ENCODE results near the gene FBLN1.

FBLN1 gene

DNA sequence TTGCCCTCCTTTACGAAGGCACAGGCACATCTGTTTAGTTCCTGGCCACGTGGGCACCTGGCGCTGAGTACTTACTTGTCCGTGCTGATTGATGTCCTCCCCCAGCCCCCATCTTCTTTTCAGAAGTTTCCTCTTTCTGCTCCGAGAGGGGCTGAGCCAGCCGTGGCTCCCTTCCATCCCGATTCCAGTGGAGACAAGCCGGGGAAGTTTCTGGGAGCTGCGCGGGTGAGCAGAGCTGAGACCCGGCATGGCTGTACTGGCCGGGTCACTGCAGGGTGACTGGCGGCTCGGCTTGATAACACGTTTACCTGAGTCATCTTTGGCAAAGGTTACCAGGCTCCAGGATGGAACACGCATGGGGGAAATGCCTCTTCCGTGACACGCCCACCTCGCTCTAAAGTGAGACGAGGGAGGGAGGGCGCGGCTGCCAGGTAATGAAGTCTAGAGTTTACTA lies 123.5 kb downstream of the FBLN1 start:
- Histone ChIP-seq H3K9ac (ENCODE audit: low read length) (no peak overlapping the region), H3K9me2 (replicated peaks; ENCODE audit: insufficient read depth, low read length) (no peaks in the 10 kb centered on the region), H3K9me3 (ENCODE audit: insufficient read depth, low read length) (no peaks in the 10 kb centered on the region), H3K4me2 (ENCODE audit: low read depth, low read length, poor library complexity, severe bottlenecking) (no peak overlapping the region), H3K79me2 (ENCODE audit: insufficient read depth, low read length) (no peaks in the 10 kb centered on the region), H3K27ac (ENCODE audit: low read depth, low read length) (no peak overlapping the region), H3F3A (ENCODE audit: insufficient read depth) (no peaks in the 10 kb centered on the region), H2AFZ (ENCODE audit: low read depth, low read length, severe bottlenecking) (no peak overlapping the region), H3K4me3 (ENCODE audit: insufficient read depth, low read length, poor library complexity, severe bottlenecking) (no peak overlapping the region), H4K20me1 (ENCODE audit: low read depth, low read length) (no peaks in the 10 kb centered on the region), H3K27me3 (ENCODE audit: low read length) (no peaks in the 10 kb centered on the region), H3K36me3 (ENCODE audit: low read length) (no peaks in the 10 kb centered on the region)
- no peak for TF ChIP-seq EZH2phosphoT487 (conservative IDR thresholded peaks at IDR 0.05; ENCODE audit: low read length)

DNA sequence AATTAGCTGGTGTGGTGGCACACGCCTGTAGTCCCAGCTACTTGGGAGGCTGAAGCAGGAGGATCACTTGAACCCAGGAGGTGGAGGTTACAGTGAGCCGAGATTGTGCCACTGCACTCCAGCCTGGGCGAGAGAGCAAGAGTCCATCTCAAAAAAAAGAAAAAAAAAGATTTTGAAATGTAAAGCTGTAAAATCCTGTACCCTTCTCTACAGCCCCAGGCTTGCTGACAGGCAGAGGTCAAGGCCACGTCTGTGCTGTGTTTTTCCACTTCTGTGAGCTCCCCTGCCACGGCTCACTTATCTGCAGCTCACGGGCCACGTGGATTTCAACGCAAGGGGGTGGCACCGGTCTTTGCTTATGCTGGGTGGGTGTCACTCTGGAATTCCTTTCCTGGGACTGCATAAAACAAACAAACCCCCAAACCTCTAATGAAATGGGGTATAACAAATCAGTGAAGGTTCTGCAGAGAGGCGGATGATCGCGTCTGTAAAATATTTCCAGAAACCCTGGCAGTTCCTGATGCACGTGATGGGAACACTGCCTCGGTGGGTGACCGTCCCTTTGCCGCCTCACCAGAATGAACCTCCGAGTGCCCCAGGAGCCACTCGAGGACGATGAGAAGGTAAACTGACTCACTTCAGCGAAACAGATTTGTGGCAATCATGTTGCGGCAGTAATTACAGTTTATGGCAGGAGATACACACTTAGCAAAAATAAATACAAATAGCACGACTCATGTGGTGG lies 125.0 kb downstream of the FBLN1 start:
- no peak overlapping the region for H3K9ac ChIP-seq (ENCODE audit: low read length)
- H3K36me3 ChIP-seq (ENCODE audit: low read length): no peaks in the 10 kb centered on the region
- no peaks in the 10 kb centered on the region for H3F3A ChIP-seq (ENCODE audit: insufficient read depth)
- H3K79me2 ChIP-seq (ENCODE audit: insufficient read depth, low read length): no peaks in the 10 kb centered on the region
- H3K27me3 ChIP-seq (ENCODE audit: low read length): no peaks in the 10 kb centered on the region
- TF ChIP-seq, protein P1, sequence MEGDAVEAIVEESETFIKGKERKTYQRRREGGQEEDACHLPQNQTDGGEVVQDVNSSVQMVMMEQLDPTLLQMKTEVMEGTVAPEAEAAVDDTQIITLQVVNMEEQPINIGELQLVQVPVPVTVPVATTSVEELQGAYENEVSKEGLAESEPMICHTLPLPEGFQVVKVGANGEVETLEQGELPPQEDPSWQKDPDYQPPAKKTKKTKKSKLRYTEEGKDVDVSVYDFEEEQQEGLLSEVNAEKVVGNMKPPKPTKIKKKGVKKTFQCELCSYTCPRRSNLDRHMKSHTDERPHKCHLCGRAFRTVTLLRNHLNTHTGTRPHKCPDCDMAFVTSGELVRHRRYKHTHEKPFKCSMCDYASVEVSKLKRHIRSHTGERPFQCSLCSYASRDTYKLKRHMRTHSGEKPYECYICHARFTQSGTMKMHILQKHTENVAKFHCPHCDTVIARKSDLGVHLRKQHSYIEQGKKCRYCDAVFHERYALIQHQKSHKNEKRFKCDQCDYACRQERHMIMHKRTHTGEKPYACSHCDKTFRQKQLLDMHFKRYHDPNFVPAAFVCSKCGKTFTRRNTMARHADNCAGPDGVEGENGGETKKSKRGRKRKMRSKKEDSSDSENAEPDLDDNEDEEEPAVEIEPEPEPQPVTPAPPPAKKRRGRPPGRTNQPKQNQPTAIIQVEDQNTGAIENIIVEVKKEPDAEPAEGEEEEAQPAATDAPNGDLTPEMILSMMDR (IDR thresholded peaks at IDR 0.05; ENCODE audit: insufficient read depth, low read length, poor library complexity, severe bottlenecking): no peak
- no peak for TF ChIP-seq EZH2phosphoT487 (conservative IDR thresholded peaks at IDR 0.05; ENCODE audit: low read length)
- H3K9me2 ChIP-seq (replicated peaks; ENCODE audit: insufficient read depth, low read length): no peaks in the 10 kb centered on the region
- H3K27ac ChIP-seq (ENCODE audit: low read depth, low read length): no peak overlapping the region
- H3K4me2 ChIP-seq (ENCODE audit: low read depth, low read length, poor library complexity, severe bottlenecking): no peak overlapping the region
- H4K20me1 ChIP-seq (ENCODE audit: low read depth, low read length): no peaks in the 10 kb centered on the region
- H3K4me3 ChIP-seq (ENCODE audit: insufficient read depth, low read length, poor library complexity, severe bottlenecking): no peak overlapping the region
- H2AFZ ChIP-seq (ENCODE audit: low read depth, low read length, severe bottlenecking): no peak overlapping the region
- H3K9me3 ChIP-seq (ENCODE audit: insufficient read depth, low read length): no peaks in the 10 kb centered on the region

DNA sequence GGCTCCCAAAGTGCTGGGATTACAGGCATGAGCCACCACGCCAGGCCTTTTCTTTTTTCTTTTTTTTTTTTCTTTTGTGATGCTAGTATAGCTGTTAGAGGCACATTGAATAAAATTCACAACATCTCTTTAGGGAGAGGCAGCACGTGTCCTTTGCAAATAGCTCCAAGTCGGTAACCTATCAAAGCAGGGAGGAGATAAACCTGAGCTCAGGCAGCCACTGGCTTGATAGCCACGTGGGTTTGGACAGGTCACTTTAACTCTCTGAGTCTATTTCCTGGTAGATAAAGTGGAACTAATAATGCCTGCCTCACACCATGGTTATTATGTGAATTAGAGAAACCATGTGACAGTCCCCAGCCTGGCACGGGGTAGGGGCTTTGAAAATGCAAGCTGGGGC lies 125.8 kb downstream of the FBLN1 start:
- no peak overlapping the region for H3K27ac ChIP-seq (ENCODE audit: low read depth, low read length)
- no peaks in the 10 kb centered on the region for H4K20me1 ChIP-seq (ENCODE audit: low read depth, low read length)
- no peaks in the 10 kb centered on the region for H3K79me2 ChIP-seq (ENCODE audit: insufficient read depth, low read length)
- no peaks in the 10 kb centered on the region for H3K9me2 ChIP-seq (replicated peaks; ENCODE audit: insufficient read depth, low read length)
- H2AFZ ChIP-seq (ENCODE audit: low read depth, low read length, severe bottlenecking): no peak overlapping the region
- TF ChIP-seq, protein P1 (IDR thresholded peaks at IDR 0.05; ENCODE audit: insufficient read depth, low read length, poor library complexity, severe bottlenecking): no peak
- no peak for TF ChIP-seq EZH2phosphoT487 (conservative IDR thresholded peaks at IDR 0.05; ENCODE audit: low read length)
- H3K36me3 ChIP-seq (ENCODE audit: low read length): no peaks in the 10 kb centered on the region
- H3K4me3 ChIP-seq (ENCODE audit: insufficient read depth, low read length, poor library complexity, severe bottlenecking): no peak overlapping the region
- H3K9me3 ChIP-seq (ENCODE audit: insufficient read depth, low read length): no peaks in the 10 kb centered on the region
- H3F3A ChIP-seq (ENCODE audit: insufficient read depth): no peaks in the 10 kb centered on the region
- H3K27me3 ChIP-seq (ENCODE audit: low read length): no peaks in the 10 kb centered on the region
- no peak overlapping the region for H3K4me2 ChIP-seq (ENCODE audit: low read depth, low read length, poor library complexity, severe bottlenecking)
- no peak overlapping the region for H3K9ac ChIP-seq (ENCODE audit: low read length)

DNA sequence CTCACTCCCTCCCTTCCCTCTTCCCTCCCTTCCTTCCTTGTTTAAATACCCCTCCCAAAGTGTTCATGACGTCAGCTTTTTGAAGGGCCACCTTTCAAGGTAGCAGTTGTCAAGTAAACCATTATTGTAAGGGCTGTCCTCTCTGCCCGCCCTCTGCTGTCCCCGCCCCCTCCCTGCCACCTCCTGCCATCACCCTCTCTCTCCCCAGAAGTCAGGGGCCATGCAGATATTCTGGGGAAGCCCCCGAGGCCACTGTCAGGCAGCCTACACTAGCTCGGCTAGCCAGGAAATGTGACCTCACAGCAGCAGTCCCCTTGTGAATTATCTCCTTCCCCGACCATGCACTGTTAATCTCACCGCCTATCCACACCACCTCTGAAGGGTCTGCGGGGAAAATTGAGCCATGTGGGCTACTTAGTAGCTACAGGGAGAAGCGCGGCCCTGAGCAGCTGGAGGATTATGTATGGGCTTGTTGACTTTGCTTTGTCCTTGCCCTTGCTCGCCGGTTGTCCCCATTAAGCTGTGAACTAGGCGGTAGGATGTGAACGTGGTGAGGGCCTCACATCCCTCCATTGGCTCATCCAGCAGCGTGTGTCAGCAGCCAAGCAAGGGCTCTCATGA lies 126.9 kb downstream of the FBLN1 start:
- no peak overlapping the region for H3K4me3 ChIP-seq (ENCODE audit: insufficient read depth, low read length, poor library complexity, severe bottlenecking)
- no peaks in the 10 kb centered on the region for H3K9me3 ChIP-seq (ENCODE audit: insufficient read depth, low read length)
- no peaks in the 10 kb centered on the region for H3K27me3 ChIP-seq (ENCODE audit: low read length)
- H3K9ac ChIP-seq (ENCODE audit: low read length): no peak overlapping the region
- H4K20me1 ChIP-seq (ENCODE audit: low read depth, low read length): no peaks in the 10 kb centered on the region
- TF ChIP-seq, protein P1 (IDR thresholded peaks at IDR 0.05; ENCODE audit: insufficient read depth, low read length, poor library complexity, severe bottlenecking): no peak
- TF ChIP-seq EZH2phosphoT487 (conservative IDR thresholded peaks at IDR 0.05; ENCODE audit: low read length): no peak
- no peaks in the 10 kb centered on the region for H3K9me2 ChIP-seq (replicated peaks; ENCODE audit: insufficient read depth, low read length)
- no peak overlapping the region for H2AFZ ChIP-seq (ENCODE audit: low read depth, low read length, severe bottlenecking)
- no peaks in the 10 kb centered on the region for H3K79me2 ChIP-seq (ENCODE audit: insufficient read depth, low read length)
- H3K4me2 ChIP-seq (ENCODE audit: low read depth, low read length, poor library complexity, severe bottlenecking): no peak overlapping the region
- H3F3A ChIP-seq (ENCODE audit: insufficient read depth): no peaks in the 10 kb centered on the region
- no peak overlapping the region for H3K27ac ChIP-seq (ENCODE audit: low read depth, low read length)
- H3K36me3 ChIP-seq (ENCODE audit: low read length): no peaks in the 10 kb centered on the region
